ENCODE data around the gene KLHL8.
"Not testable (repeated sequence)": the region's sequence is repeated elsewhere in the genome, so short reads cannot be mapped to it uniquely, and the experiment has no call there.

Gene KLHL8

GRCh38 chr4:87230806-87231205 lies 10.4 kb upstream of the KLHL8 start:
- no peak overlapping the region for H3K4me3 ChIP-seq (ENCODE audit: low read depth in 1 of 2, low read length in 2 of 2)
- H3K4me1 ChIP-seq (ENCODE audit: control insufficient read depth in 1 of 2, insufficient read depth in 2 of 2, low read length in 2 of 2), result peaks cover 12 to 23% of the 10 kb centered on the region in 2 donors
- H3K9ac ChIP-seq (ENCODE audit: low read depth in 1 of 2, low read length in 2 of 2), result no peak overlapping the region
- H3K36me3 ChIP-seq (ENCODE audit: control insufficient read depth in 1 of 2, insufficient read depth in 2 of 2, low read length in 2 of 2), result no peaks in the 10 kb centered on the region
- H3K27ac ChIP-seq (ENCODE audit: low read depth, low read length), result no peak overlapping the region
- H3K9me3 ChIP-seq (ENCODE audit: control insufficient read depth in 1 of 2, low read length in 2 of 2), result no peaks in the 10 kb centered on the region
- no peaks in the 10 kb centered on the region for H3K27me3 ChIP-seq (ENCODE audit: control insufficient read depth in 1 of 2, insufficient read depth in 2 of 2, low read length in 2 of 2)

- Histone ChIP-seq H3K9ac (ENCODE audit: low read depth in 1 of 2, low read length in 2 of 2) (no peak overlapping the region), H3K4me3 (ENCODE audit: low read depth in 1 of 2, low read length in 2 of 2) (no peak overlapping the region), H3K27me3 (ENCODE audit: control insufficient read depth in 1 of 2, insufficient read depth in 2 of 2, low read length in 2 of 2) (no peaks in the 10 kb centered on the region), H3K27ac (ENCODE audit: low read depth, low read length) (no peak overlapping the region), H3K36me3 (ENCODE audit: control insufficient read depth in 1 of 2, insufficient read depth in 2 of 2, low read length in 2 of 2) (no peaks in the 10 kb centered on the region), H3K9me3 (ENCODE audit: control insufficient read depth in 1 of 2, low read length in 2 of 2) (no peaks in the 10 kb centered on the region), H3K4me1 (ENCODE audit: control insufficient read depth in 1 of 2, insufficient read depth in 2 of 2, low read length in 2 of 2) (peaks cover 12 to 23% of the 10 kb centered on the region in 2 donors)
Observed at GRCh38 chr4:87229979-87230378, 9.6 kb upstream of the KLHL8 start.

GRCh38 chr4:87228262-87228860 lies 7.9 kb upstream of the KLHL8 start:
- Histone ChIP-seq H3K9me3 (ENCODE audit: control insufficient read depth in 1 of 2, low read length in 2 of 2) (no peaks in the 10 kb centered on the region), H3K4me3 (ENCODE audit: low read depth in 1 of 2, low read length in 2 of 2) (peak overlapping the region in 1 of 2 donors; percentile 25), H3K27me3 (ENCODE audit: control insufficient read depth in 1 of 2, insufficient read depth in 2 of 2, low read length in 2 of 2) (no peaks in the 10 kb centered on the region), H3K4me1 (ENCODE audit: control insufficient read depth in 1 of 2, insufficient read depth in 2 of 2, low read length in 2 of 2) (peaks cover 12 to 23% of the 10 kb centered on the region in 2 donors), H3K9ac (ENCODE audit: low read depth in 1 of 2, low read length in 2 of 2) (no peak overlapping the region), H3K36me3 (ENCODE audit: control insufficient read depth in 1 of 2, insufficient read depth in 2 of 2, low read length in 2 of 2) (no peaks in the 10 kb centered on the region), H3K27ac (ENCODE audit: low read depth, low read length) (peak overlapping the region; percentile 30)

- peak overlapping the region; percentile 6 to 25 for H3K4me3 ChIP-seq (ENCODE audit: low read depth in 1 of 2, low read length in 2 of 2)
Observed at GRCh38 chr4:87227751-87228151, 7.3 kb upstream of the KLHL8 start.

GRCh38 chr4:87225936-87226335 lies 5.5 kb upstream of the KLHL8 start:
- H3K4me1 ChIP-seq (ENCODE audit: control insufficient read depth in 1 of 2, insufficient read depth in 2 of 2, low read length in 2 of 2), result peaks cover 12 to 23% of the 10 kb centered on the region in 2 donors

More at GRCh38 chr4:87227751-87228151, 7.3 kb upstream of the KLHL8 start:
- H3K9ac ChIP-seq (ENCODE audit: low read depth in 1 of 2, low read length in 2 of 2), result no peak overlapping the region
- H3K9me3 ChIP-seq (ENCODE audit: control insufficient read depth in 1 of 2, low read length in 2 of 2), result no peaks in the 10 kb centered on the region
- H3K27ac ChIP-seq (ENCODE audit: low read depth, low read length), result peak overlapping the region; percentile 30
- H3K36me3 ChIP-seq (ENCODE audit: control insufficient read depth in 1 of 2, insufficient read depth in 2 of 2, low read length in 2 of 2), result no peaks in the 10 kb centered on the region
- no peaks in the 10 kb centered on the region for H3K27me3 ChIP-seq (ENCODE audit: control insufficient read depth in 1 of 2, insufficient read depth in 2 of 2, low read length in 2 of 2)
- H3K4me1 ChIP-seq (ENCODE audit: control insufficient read depth in 1 of 2, insufficient read depth in 2 of 2, low read length in 2 of 2), result peaks cover 12 to 23% of the 10 kb centered on the region in 2 donors

GRCh38 chr4:87224141-87224923 lies 3.9 kb upstream of the KLHL8 start:
- no peaks in the 10 kb centered on the region for H3K27me3 ChIP-seq (ENCODE audit: control insufficient read depth in 1 of 2, insufficient read depth in 2 of 2, low read length in 2 of 2)
- H3K27ac ChIP-seq (ENCODE audit: low read depth, low read length), result no peak overlapping the region
- H3K9ac ChIP-seq (ENCODE audit: low read depth in 1 of 2, low read length in 2 of 2), result no peak overlapping the region
- H3K9me3 ChIP-seq (ENCODE audit: control insufficient read depth in 1 of 2, low read length in 2 of 2), result no peaks in the 10 kb centered on the region
- no peak overlapping the region for H3K4me3 ChIP-seq (ENCODE audit: low read depth in 1 of 2, low read length in 2 of 2)
- H3K36me3 ChIP-seq (ENCODE audit: control insufficient read depth in 1 of 2, insufficient read depth in 2 of 2, low read length in 2 of 2), result no peaks in the 10 kb centered on the region
- H3K4me1 ChIP-seq (ENCODE audit: control insufficient read depth in 1 of 2, insufficient read depth in 2 of 2, low read length in 2 of 2), result peaks cover 12 to 23% of the 10 kb centered on the region in 2 donors

More at GRCh38 chr4:87225936-87226335, 5.5 kb upstream of the KLHL8 start:
- Histone ChIP-seq H3K4me3 (ENCODE audit: low read depth in 1 of 2, low read length in 2 of 2) (no peak overlapping the region), H3K27ac (ENCODE audit: low read depth, low read length) (no peak overlapping the region), H3K36me3 (ENCODE audit: control insufficient read depth in 1 of 2, insufficient read depth in 2 of 2, low read length in 2 of 2) (no peaks in the 10 kb centered on the region), H3K27me3 (ENCODE audit: control insufficient read depth in 1 of 2, insufficient read depth in 2 of 2, low read length in 2 of 2) (no peaks in the 10 kb centered on the region), H3K9ac (ENCODE audit: low read depth in 1 of 2, low read length in 2 of 2) (no peak overlapping the region), H3K9me3 (ENCODE audit: control insufficient read depth in 1 of 2, low read length in 2 of 2) (no peaks in the 10 kb centered on the region)

- Histone ChIP-seq H3K27ac (ENCODE audit: low read depth, low read length) (peak overlapping the region; percentile 95), H3K4me1 (ENCODE audit: control insufficient read depth in 1 of 2, insufficient read depth in 2 of 2, low read length in 2 of 2) (no peaks in the 10 kb centered on the region), H3K9ac (ENCODE audit: low read depth in 1 of 2, low read length in 2 of 2) (peak overlapping the region; percentile 92 to 98), H3K9me3 (ENCODE audit: control insufficient read depth in 1 of 2, low read length in 2 of 2) (no peaks in the 10 kb centered on the region), H3K4me3 (ENCODE audit: low read depth in 1 of 2, low read length in 2 of 2) (peak overlapping the region; percentile 100), H3K36me3 (ENCODE audit: control insufficient read depth in 1 of 2, insufficient read depth in 2 of 2, low read length in 2 of 2) (no peaks in the 10 kb centered on the region), H3K27me3 (ENCODE audit: control insufficient read depth in 1 of 2, insufficient read depth in 2 of 2, low read length in 2 of 2) (no peaks in the 10 kb centered on the region)
Observed at GRCh38 chr4:87219632-87220093, 755 bp downstream of the KLHL8 start.

- H3K4me3 ChIP-seq (ENCODE audit: low read depth in 1 of 2, low read length in 2 of 2); H3K9ac ChIP-seq (ENCODE audit: low read depth in 1 of 2, low read length in 2 of 2); H3K27ac ChIP-seq (ENCODE audit: low read depth, low read length); H3K36me3 ChIP-seq (ENCODE audit: control insufficient read depth in 1 of 2, insufficient read depth in 2 of 2, low read length in 2 of 2); H3K9me3 ChIP-seq (ENCODE audit: control insufficient read depth in 1 of 2, low read length in 2 of 2); H3K27me3 ChIP-seq (ENCODE audit: control insufficient read depth in 1 of 2, insufficient read depth in 2 of 2, low read length in 2 of 2); H3K4me1 ChIP-seq (ENCODE audit: control insufficient read depth in 1 of 2, insufficient read depth in 2 of 2, low read length in 2 of 2): not testable (repeated sequence)
Observed at GRCh38 chr4:87217235-87217763, 3.1 kb downstream of the KLHL8 start.

GRCh38 chr4:87216469-87216868 lies 3.9 kb downstream of the KLHL8 start:
- H3K36me3 ChIP-seq (ENCODE audit: control insufficient read depth in 1 of 2, insufficient read depth in 2 of 2, low read length in 2 of 2), result no peaks in the 10 kb centered on the region
- H3K4me1 ChIP-seq (ENCODE audit: control insufficient read depth in 1 of 2, insufficient read depth in 2 of 2, low read length in 2 of 2), result peaks cover 0 to 6% of the 10 kb centered on the region in 2 donors
- H3K27me3 ChIP-seq (ENCODE audit: control insufficient read depth in 1 of 2, insufficient read depth in 2 of 2, low read length in 2 of 2), result no peaks in the 10 kb centered on the region
- H3K4me3 ChIP-seq (ENCODE audit: low read depth in 1 of 2, low read length in 2 of 2), result no peak overlapping the region
- H3K9me3 ChIP-seq (ENCODE audit: control insufficient read depth in 1 of 2, low read length in 2 of 2), result no peaks in the 10 kb centered on the region
- H3K27ac ChIP-seq (ENCODE audit: low read depth, low read length), result no peak overlapping the region
- no peak overlapping the region for H3K9ac ChIP-seq (ENCODE audit: low read depth in 1 of 2, low read length in 2 of 2)

GRCh38 chr4:87213421-87214075 lies 6.9 kb downstream of the KLHL8 start:
- Histone ChIP-seq H3K9me3 (ENCODE audit: control insufficient read depth in 1 of 2, low read length in 2 of 2) (no peaks in the 10 kb centered on the region), H3K4me1 (ENCODE audit: control insufficient read depth in 1 of 2, insufficient read depth in 2 of 2, low read length in 2 of 2) (peaks cover 0 to 6% of the 10 kb centered on the region in 2 donors), H3K4me3 (ENCODE audit: low read depth in 1 of 2, low read length in 2 of 2) (no peak overlapping the region), H3K36me3 (ENCODE audit: control insufficient read depth in 1 of 2, insufficient read depth in 2 of 2, low read length in 2 of 2) (no peaks in the 10 kb centered on the region), H3K9ac (ENCODE audit: low read depth in 1 of 2, low read length in 2 of 2) (no peak overlapping the region), H3K27me3 (ENCODE audit: control insufficient read depth in 1 of 2, insufficient read depth in 2 of 2, low read length in 2 of 2) (no peaks in the 10 kb centered on the region), H3K27ac (ENCODE audit: low read depth, low read length) (no peak overlapping the region)
